Right atrium auricular region (tissue), 2 donors: ENCODE measurements around the gene ZSCAN5A. TPM values are rescaled to one million over a fixed set of nuclear protein-coding genes. Genes with fewer than 3 reads are reported as not detected.
"Not testable (repeated sequence)": the region's sequence is repeated elsewhere in the genome, so short reads cannot be mapped to it uniquely, and the experiment has no call there.

ENCODE experiments used
- DNase-seq: peaks from one replicate; pipeline ENCODE4 v3.0.0-alpha.2; 2019; ENCODE audit warnings: low spot score
- H3K27ac ChIP-seq, 2 donors: fragments of 200-600 bp; sonication (generic); 1 replicate in 1 of 2; 2 replicates in 1 of 2; pipeline ENCODE4 v1.5.1; 2016 to 2019
- H3K27me3 ChIP-seq, 2 donors: fragments of 200-600 bp; sonication (generic); one replicate each; pipeline versions ENCODE4 v1.5.1 to v1.6.0; 2017 to 2019
- H3K36me3 ChIP-seq: fragments of 200-600 bp; sonication (generic); one replicate; pipeline ENCODE4 v1.5.1; 2016
- H3K4me1 ChIP-seq, 2 donors: fragments of 200-600 bp; sonication (generic); one replicate each; pipeline versions ENCODE4 v1.5.1 to v1.6.0; 2017 to 2019
- H3K4me3 ChIP-seq, 2 donors: fragments of 200-600 bp; sonication (generic); 1 replicate in 1 of 2; 2 replicates in 1 of 2; pipeline ENCODE4 v1.5.1; 2017 to 2019; ENCODE audit warnings: mild to moderate bottlenecking in 1 of 2, moderate library complexity in 1 of 2
- H3K9me3 ChIP-seq, 2 donors: fragments of 200-600 bp; sonication (generic); one replicate each; pipeline ENCODE4 v1.5.1; 2019
- total RNA-seq, 2 donors: library from RNA; depleted of rRNA; stranded (reverse); fragments of >200 nt; gene quantifications; one replicate each; pipeline ENCODE4 v1.1.0, GENCODE V29; 2016
- TF ChIP-seq, protein P1 (sequence below), 2 donors: fragments of 200-600 bp; sonication (generic); IDR thresholded peaks; one replicate each; pipeline ENCODE4 v1.5.1; 2019; ENCODE audit warnings: antibody characterized with exemption in 2 of 2

Gene ZSCAN5A
- total RNA-seq, 2 donors from 2014 or later: 3.0 to 9.5 TPM

DNA sequence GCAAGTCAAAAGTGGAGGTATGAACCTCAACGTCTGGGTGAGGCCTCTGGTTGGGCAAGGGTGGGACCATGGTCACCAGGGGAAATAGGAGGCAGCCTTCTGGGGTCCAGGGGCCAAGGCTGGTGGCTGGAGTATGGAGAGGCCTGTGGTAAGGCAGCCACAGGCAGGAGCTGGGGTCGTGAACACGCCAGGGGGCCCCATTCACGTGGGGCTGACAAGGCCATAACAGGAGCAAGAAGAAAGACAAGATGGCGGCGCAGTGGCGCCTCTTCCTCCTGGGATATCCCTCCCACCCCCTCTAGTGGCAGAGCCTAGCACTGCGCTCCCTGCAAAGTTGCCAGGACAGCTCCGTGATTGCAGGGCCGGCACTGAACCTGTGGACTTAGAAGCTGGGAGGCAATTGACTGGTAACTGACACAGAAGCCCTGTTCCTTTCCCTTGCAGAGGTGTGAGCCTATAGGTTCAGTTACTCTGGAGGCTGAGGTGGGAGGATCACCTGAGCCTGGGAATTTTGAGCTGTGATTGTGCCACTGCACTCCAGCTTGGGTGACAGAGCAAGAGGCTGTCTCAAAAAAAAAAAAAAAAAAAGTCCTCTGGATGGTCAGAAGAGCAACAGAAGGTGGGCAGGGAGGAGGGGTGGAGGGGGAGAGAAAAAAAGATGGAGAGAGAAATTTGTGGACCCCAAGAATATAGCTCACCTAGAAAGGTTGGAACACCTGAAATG, 61.8 kb downstream of the ZSCAN5A start:
- Histone ChIP-seq H3K4me1 (no peaks in the 10 kb centered on the region), H3K27me3 (no peaks in the 10 kb centered on the region), H3K36me3 (no peaks in the 10 kb centered on the region), H3K27ac (no peak overlapping the region), H3K9me3 (no peaks in the 10 kb centered on the region), H3K4me3 (no peak overlapping the region)
- DNase-seq: peak; percentile 64
- TF ChIP-seq, protein P1, sequence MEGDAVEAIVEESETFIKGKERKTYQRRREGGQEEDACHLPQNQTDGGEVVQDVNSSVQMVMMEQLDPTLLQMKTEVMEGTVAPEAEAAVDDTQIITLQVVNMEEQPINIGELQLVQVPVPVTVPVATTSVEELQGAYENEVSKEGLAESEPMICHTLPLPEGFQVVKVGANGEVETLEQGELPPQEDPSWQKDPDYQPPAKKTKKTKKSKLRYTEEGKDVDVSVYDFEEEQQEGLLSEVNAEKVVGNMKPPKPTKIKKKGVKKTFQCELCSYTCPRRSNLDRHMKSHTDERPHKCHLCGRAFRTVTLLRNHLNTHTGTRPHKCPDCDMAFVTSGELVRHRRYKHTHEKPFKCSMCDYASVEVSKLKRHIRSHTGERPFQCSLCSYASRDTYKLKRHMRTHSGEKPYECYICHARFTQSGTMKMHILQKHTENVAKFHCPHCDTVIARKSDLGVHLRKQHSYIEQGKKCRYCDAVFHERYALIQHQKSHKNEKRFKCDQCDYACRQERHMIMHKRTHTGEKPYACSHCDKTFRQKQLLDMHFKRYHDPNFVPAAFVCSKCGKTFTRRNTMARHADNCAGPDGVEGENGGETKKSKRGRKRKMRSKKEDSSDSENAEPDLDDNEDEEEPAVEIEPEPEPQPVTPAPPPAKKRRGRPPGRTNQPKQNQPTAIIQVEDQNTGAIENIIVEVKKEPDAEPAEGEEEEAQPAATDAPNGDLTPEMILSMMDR (IDR thresholded peaks at IDR 0.05): peak; percentile 63 to 86

DNA sequence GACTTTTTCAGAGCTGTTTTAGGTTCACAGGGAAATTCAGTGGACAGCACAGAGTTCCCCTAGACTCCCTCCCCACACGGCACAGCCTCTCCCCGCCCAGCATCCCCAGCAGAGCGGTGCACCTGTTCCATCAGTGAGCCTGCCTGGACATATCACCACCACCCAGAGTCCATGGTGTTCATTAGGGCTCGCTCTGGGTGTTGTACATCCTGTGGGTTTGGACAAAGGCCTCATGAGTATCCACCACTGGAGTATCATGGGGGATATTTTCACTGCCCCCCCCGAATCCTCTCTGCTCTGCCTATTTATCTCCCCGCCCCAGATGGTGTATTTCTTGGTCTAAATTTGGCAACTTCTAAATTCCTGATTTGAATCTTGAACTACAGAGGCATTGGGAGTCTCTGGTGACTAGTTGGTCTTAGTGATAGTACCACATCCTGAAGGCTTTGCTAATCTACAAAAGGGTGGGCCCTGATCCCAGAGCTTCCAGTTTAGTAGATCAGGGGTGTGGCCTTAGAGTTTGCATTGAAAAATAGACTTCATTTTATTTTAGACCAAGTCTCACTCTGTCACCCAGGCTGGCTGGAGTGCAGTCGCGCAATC, 65.8 kb downstream of the ZSCAN5A start:
- not testable (repeated sequence) for H3K27me3 ChIP-seq, H3K4me1 ChIP-seq, DNase-seq, H3K36me3 ChIP-seq, H3K4me3 ChIP-seq, H3K9me3 ChIP-seq, H3K27ac ChIP-seq

DNA sequence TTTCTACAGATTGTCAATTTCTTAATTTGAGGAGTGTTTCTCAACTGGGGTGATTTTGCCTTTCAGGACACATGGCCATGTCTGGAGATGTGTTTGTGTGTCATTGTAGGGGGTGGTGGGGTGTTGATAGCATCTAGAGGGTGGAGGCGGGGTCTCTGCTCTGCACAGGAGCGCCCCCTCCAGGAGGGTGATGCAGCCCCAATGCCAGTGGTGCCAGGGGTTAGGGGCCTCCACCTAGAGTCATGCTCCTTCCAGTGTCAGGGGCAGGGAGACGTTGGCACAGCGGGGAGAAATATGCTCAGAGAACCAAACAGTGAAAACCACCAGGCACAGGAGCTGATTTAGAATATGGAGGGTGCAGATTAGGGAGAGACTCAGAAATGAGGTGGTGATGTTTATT, 68.9 kb downstream of the ZSCAN5A start:
- H3K4me1 ChIP-seq, H3K27ac ChIP-seq, H3K27me3 ChIP-seq, H3K36me3 ChIP-seq, H3K4me3 ChIP-seq, DNase-seq, H3K9me3 ChIP-seq: not testable (repeated sequence)

DNA sequence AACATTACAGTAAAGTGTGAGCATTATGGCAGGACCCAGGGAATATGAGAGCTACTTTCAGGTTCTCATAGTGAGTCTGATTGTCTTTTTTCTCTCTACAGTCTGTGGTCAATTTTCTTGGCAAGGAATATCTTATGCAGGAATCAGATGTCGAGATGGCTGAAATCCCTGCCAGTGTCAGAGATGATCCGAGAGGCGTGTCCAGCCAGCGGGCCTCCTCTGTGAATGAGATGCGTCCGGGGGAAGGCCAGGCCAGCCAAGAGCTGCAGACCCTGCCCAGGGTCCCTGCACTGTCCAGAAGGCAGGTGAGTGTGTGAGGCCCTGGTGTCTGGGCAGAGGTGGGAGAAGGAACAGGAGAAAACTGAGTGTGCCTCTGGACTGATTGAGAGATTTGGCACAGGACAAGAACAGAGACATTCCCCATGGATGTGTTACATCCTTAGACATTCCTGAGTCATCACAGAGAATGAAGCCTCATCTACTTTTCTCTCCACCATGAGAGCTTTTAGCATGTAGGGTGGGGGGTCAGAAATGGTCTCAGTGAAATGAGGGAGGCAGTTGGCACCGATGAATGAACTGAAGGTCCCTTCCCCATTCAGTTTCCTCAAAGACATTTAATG, 69.4 kb downstream of the ZSCAN5A start:
- no peaks in the 10 kb centered on the region for H3K4me1 ChIP-seq
- no peak overlapping the region for H3K4me3 ChIP-seq
- no peak overlapping the region for H3K27ac ChIP-seq
- H3K36me3 ChIP-seq: no peaks in the 10 kb centered on the region
- H3K27me3 ChIP-seq: no peaks in the 10 kb centered on the region
- no peaks in the 10 kb centered on the region for H3K9me3 ChIP-seq
- TF ChIP-seq, protein P1 (IDR thresholded peaks at IDR 0.05): no peak
- DNase-seq: no peak

DNA sequence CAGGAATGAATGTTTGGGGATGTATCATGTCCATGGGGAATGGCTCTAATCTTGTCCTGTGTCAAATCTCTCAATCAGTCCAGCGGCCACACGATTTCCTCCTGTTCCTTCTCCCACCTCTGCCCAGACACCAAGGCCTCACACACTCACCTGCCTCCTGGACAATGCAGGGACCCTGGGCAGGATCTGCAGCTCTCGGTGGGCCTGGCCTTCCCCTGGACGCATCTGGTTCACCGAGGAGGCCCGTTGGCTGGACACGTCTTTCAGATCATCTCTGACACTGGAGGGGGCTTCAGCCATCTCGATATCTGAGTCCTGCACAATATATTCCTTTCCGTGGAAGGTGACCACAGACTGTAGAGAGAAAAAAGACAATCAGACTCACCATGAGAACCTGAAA, 91.2 kb downstream of the ZSCAN5A start:
- no peaks in the 10 kb centered on the region for H3K27me3 ChIP-seq
- TF ChIP-seq, protein P1 (IDR thresholded peaks at IDR 0.05): no peak
- no peak overlapping the region for H3K27ac ChIP-seq
- H3K9me3 ChIP-seq: no peaks in the 10 kb centered on the region
- H3K4me1 ChIP-seq: no peaks in the 10 kb centered on the region
- H3K36me3 ChIP-seq: no peaks in the 10 kb centered on the region
- DNase-seq: no peak
- H3K4me3 ChIP-seq: no peak overlapping the region

DNA sequence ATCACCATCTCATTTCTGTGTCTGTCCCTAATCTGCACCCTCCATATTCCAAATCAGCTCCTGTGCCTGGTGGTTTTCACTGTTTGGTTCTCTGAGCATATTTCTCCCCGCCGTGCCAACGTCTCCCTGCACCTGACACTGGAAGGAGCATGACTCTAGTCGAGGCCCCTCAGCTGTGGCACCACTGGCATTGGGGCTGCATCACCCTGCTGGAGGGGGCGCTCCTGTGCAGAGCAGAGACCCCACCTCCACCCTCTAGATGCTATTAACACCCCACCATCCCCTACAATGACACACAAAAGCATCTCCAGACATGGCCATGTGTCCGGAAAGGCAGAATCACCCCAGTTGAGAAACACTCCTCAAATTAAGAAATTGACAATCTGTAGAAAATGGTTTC, 91.7 kb downstream of the ZSCAN5A start:
- H3K36me3 ChIP-seq: no peaks in the 10 kb centered on the region
- no peak overlapping the region for H3K4me3 ChIP-seq
- no peak for DNase-seq
- TF ChIP-seq, protein P1 (IDR thresholded peaks at IDR 0.05): no peak
- no peaks in the 10 kb centered on the region for H3K4me1 ChIP-seq
- no peaks in the 10 kb centered on the region for H3K27me3 ChIP-seq
- H3K9me3 ChIP-seq: no peaks in the 10 kb centered on the region
- H3K27ac ChIP-seq: no peak overlapping the region
